ENCODE results near the gene HBEGF. TPM values are rescaled to one million over a fixed set of nuclear protein-coding genes. Genes with fewer than 3 reads are reported as not detected.

The HBEGF gene
- total RNA-seq, 2 experiments from 2014 or later = 12.6 to 13.5 TPM

DNA sequence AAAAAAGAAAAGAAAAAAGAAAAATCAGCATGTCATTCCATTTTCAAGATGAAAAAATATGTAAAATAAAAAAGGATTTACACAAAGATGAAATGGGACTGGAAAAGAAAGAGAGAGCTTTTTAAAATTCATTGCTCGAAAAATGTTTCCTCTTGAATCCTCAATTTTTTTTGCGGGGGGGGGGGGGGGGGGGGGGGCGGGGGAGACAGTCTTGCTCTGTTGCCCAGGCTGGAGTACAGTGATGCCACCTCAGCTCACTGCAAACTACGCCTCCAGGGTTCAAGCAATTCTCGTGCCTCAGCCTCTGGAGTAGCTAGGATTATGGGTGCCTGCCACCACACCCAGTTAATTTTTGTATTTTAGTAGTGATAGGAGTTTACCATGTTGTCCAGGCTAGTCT lies 60.0 kb downstream of the HBEGF start:
- H3K36me3 Mint-ChIP-seq (ENCODE audit: low read depth) = peaks cover 7% of the 10 kb centered on the region
- no peaks in the 10 kb centered on the region for H3K9me3 Mint-ChIP-seq (ENCODE audit: insufficient read depth)
- H3K4me1 Mint-ChIP-seq (ENCODE audit: low read depth) = peaks cover 19% of the 10 kb centered on the region
- H3K27ac Mint-ChIP-seq = no peak overlapping the region
- POLR2A ChIA-PET = interaction anchor here (0.8 kb wide), 1 partner anchor 17 kb away, joined by 3 read pairs; the partner anchor contains the start of gene PFDN1
- H3K4me3 Mint-ChIP-seq = no peak overlapping the region
- ATAC-seq (no peak), DNase-seq (no peak)
- CTCF ChIA-PET = interaction anchor here (1.3 to 1.6 kb wide), 3 partner anchors 59 to 65 kb away, joined by 3 to 5 read pairs (median 4); partner anchors contain the start of gene HBEGF
- H3K27me3 Mint-ChIP-seq (ENCODE audit: low read depth) = no peaks in the 10 kb centered on the region

DNA sequence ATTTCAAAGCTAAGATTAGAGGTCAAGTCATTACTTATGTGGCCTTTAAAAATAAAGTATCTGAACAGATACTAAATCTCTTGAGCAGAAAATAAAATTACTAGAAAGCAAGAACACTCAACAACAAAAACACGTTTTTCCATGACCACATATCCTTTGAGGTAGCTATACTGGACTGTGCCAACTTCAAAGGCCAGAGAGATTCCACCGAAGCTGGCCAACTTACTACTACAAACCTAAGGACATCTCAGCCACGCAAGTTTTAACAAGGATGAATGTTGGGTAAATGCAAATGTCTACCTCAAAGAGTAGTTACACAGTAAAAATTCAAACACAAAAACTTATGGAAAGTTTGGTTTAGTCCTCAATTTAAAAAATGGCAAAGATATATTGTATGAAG lies 62.4 kb downstream of the HBEGF start:
- peaks cover 15% of the 10 kb centered on the region for H3K4me1 Mint-ChIP-seq (ENCODE audit: low read depth)
- ATAC-seq = no peak
- H3K9me3 Mint-ChIP-seq (ENCODE audit: insufficient read depth) = no peaks in the 10 kb centered on the region
- peaks cover 8% of the 10 kb centered on the region for H3K36me3 Mint-ChIP-seq (ENCODE audit: low read depth)
- no peak for DNase-seq
- CTCF ChIA-PET = interaction anchor here (2.2 kb wide), 1 partner anchor 68 kb away, joined by 9 read pairs; no protein-coding TSS in a partner anchor
- H3K27me3 Mint-ChIP-seq (ENCODE audit: low read depth) = no peaks in the 10 kb centered on the region
- H3K27ac Mint-ChIP-seq = no peak overlapping the region
- no peak overlapping the region for H3K4me3 Mint-ChIP-seq
- POLR2A ChIA-PET = interaction anchor here (0.6 kb wide), 1 partner anchor 10 kb away, joined by 4 read pairs; no protein-coding TSS in a partner anchor

Other genes starting within 250 kb of the HBEGF start
- 10 to 100 TPM; 12.5 to 13.4 TPM for gene PURA, start 232.5 kb downstream of the HBEGF start, total RNA-seq
- gene IGIP, start 220.7 kb downstream of the HBEGF start, total RNA-seq = 1 to 10 TPM; 2.4 to 2.7 TPM
- 10 to 100 TPM; 10.5 to 12.2 TPM for gene CYSTM1, start 171.4 kb downstream of the HBEGF start, total RNA-seq
- gene PFDN1, start 43.5 kb downstream of the HBEGF start, total RNA-seq = 10 to 100 TPM; 62.4 to 64.7 TPM
- gene SLC4A9, start 13.6 kb upstream of the HBEGF start, total RNA-seq = under 1 TPM; 0.13 to 0.16 TPM
- gene ANKHD1, start 55.2 kb upstream of the HBEGF start, total RNA-seq = 100 to 1,000 TPM; 108 to 112 TPM
- gene EIF4EBP3, start 201.1 kb upstream of the HBEGF start, total RNA-seq = 1 to 10 TPM; 7.4 to 8.6 TPM
- gene SRA1, start 210.9 kb upstream of the HBEGF start, total RNA-seq = 10 to 100 TPM; 42.7 to 43.4 TPM
- gene APBB3, start 218.0 kb upstream of the HBEGF start, total RNA-seq = 10 to 100 TPM; 24.1 to 25.0 TPM
- gene SLC35A4, start 218.2 kb upstream of the HBEGF start, total RNA-seq = 10 to 100 TPM; 88.9 to 98.2 TPM

Data from activated CD8-positive, alpha-beta T cell treated with anti-CD3 and anti-CD28 coated beads, Interleukin-2, amount 10 ng/mL, durations not matched to agents 7 days and 5 days (primary cell).